ENCODE data around the gene ABCA2. TPM values are rescaled to one million over a fixed set of nuclear protein-coding genes. Genes with fewer than 3 reads are reported as not detected.

The ABCA2 gene
- total RNA-seq, 1 donor from 2014 or later, result 16.2 TPM

- H3K4me3 Mint-ChIP-seq (ENCODE audit: unreplicated experiment), result no peak overlapping the region
- no peak for DNase-seq (ENCODE audit: low read depth)
- H3K4me1 Mint-ChIP-seq (ENCODE audit: low read depth, unreplicated experiment), result no peaks in the 10 kb centered on the region
- Histone ChIP-seq H3K79me2 (ENCODE audit: insufficient read depth, low read length) (no peaks in the 10 kb centered on the region), H3K9ac (ENCODE audit: low read length) (no peak overlapping the region), H3K36me3 (ENCODE audit: insufficient read depth, low read length) (no peaks in the 10 kb centered on the region), H3K4me1 (ENCODE audit: insufficient read depth, low read length) (no peaks in the 10 kb centered on the region), H4K20me1 (ENCODE audit: insufficient read depth, low read length) (peaks cover 7% of the 10 kb centered on the region), H3K4me3 (ENCODE audit: insufficient read depth, low read depth, low read length) (no peak overlapping the region), H3K27ac (ENCODE audit: low read depth, low read length) (no peak overlapping the region), H3K4me2 (ENCODE audit: low read length) (no peak overlapping the region), H3K27me3 (ENCODE audit: insufficient read depth, low read length) (no peaks in the 10 kb centered on the region), H3K9me3 (ENCODE audit: insufficient read depth, low read depth, low read length) (no peaks in the 10 kb centered on the region), H2AFZ (ENCODE audit: low read depth, low read length) (no peak overlapping the region)
- no peak for TF ChIP-seq EZH2 (IDR thresholded peaks at IDR 0.05; ENCODE audit: insufficient read depth, low read length)
- TF ChIP-seq CTCF (IDR thresholded peaks at IDR 0.05; ENCODE audit: insufficient read depth, low read depth, low read length), result no peak
- no peak for FAIRE-seq
- H3K36me3 Mint-ChIP-seq (ENCODE audit: low read depth, unreplicated experiment), result peaks cover 6% of the 10 kb centered on the region
- H3K27ac Mint-ChIP-seq (ENCODE audit: unreplicated experiment), result no peak overlapping the region
- no peaks in the 10 kb centered on the region for H3K9me3 Mint-ChIP-seq (ENCODE audit: unreplicated experiment)
- H3K27me3 Mint-ChIP-seq (ENCODE audit: low read depth, unreplicated experiment), result peaks cover 3% of the 10 kb centered on the region
These were observed 7.1 kb downstream of the ABCA2 start for GRCh38 chr9:137020771-137021567.

GRCh38 chr9:137019891-137020683 lies 8.0 kb downstream of the ABCA2 start:
- H3K4me1 ChIP-seq (ENCODE audit: insufficient read depth, low read length), result no peaks in the 10 kb centered on the region
- no peaks in the 10 kb centered on the region for H3K27me3 ChIP-seq (ENCODE audit: insufficient read depth, low read length)
- TF ChIP-seq EZH2 (IDR thresholded peaks at IDR 0.05; ENCODE audit: insufficient read depth, low read length) (no peak), CTCF (IDR thresholded peaks at IDR 0.05; ENCODE audit: insufficient read depth, low read depth, low read length) (no peak)
- H2AFZ ChIP-seq (ENCODE audit: low read depth, low read length), result no peak overlapping the region
- H3K27ac ChIP-seq (ENCODE audit: low read depth, low read length), result no peak overlapping the region
- FAIRE-seq, result no peak
- no peak overlapping the region for H3K27ac Mint-ChIP-seq (ENCODE audit: unreplicated experiment)
- DNase-seq (ENCODE audit: low read depth), result no peak
- H3K9me3 Mint-ChIP-seq (ENCODE audit: unreplicated experiment), result no peaks in the 10 kb centered on the region
- no peak overlapping the region for H3K4me3 Mint-ChIP-seq (ENCODE audit: unreplicated experiment)
- H3K4me2 ChIP-seq (ENCODE audit: low read length), result no peak overlapping the region
- no peaks in the 10 kb centered on the region for H3K79me2 ChIP-seq (ENCODE audit: insufficient read depth, low read length)
- H3K36me3 ChIP-seq (ENCODE audit: insufficient read depth, low read length), result no peaks in the 10 kb centered on the region
- no peak overlapping the region for H3K9ac ChIP-seq (ENCODE audit: low read length)
- H4K20me1 ChIP-seq (ENCODE audit: insufficient read depth, low read length), result peaks cover 4% of the 10 kb centered on the region
- H3K36me3 Mint-ChIP-seq (ENCODE audit: low read depth, unreplicated experiment), result peaks cover 8% of the 10 kb centered on the region
- H3K9me3 ChIP-seq (ENCODE audit: insufficient read depth, low read depth, low read length), result no peaks in the 10 kb centered on the region
- no peak overlapping the region for H3K4me3 ChIP-seq (ENCODE audit: insufficient read depth, low read depth, low read length)
- peaks cover 3% of the 10 kb centered on the region for H3K27me3 Mint-ChIP-seq (ENCODE audit: low read depth, unreplicated experiment)
- no peaks in the 10 kb centered on the region for H3K4me1 Mint-ChIP-seq (ENCODE audit: low read depth, unreplicated experiment)
